GM06990 (cell line): ENCODE measurements around the gene ZNF205.

ENCODE experiments used
- DNase-seq: peaks from one replicate; pipeline ENCODE4 v3.0.0-alpha.2; 2011; ENCODE audit not compliant: insufficient read length; ENCODE audit errors: extremely low read depth
- H3K27me3 ChIP-seq: replicated peaks from 2 replicates; pipeline ENCODE4 v1.6.0; 2011; ENCODE audit warnings: low read length; ENCODE audit not compliant: control insufficient read depth, insufficient read depth
- H3K36me3 ChIP-seq: 2 replicates; pipeline ENCODE4 v1.5.1; 2011; ENCODE audit warnings: low read length; ENCODE audit not compliant: control insufficient read depth, insufficient read depth
- H3K4me3 ChIP-seq: replicated peaks from 2 replicates; pipeline ENCODE4 v1.5.1; 2011; ENCODE audit warnings: low read depth, mild to moderate bottlenecking, control low read depth, low read length
- TF ChIP-seq, protein P1 (sequence below): IDR thresholded peaks from 2 replicates; pipeline ENCODE4 v1.5.1; 2011; ENCODE audit warnings: low read length, control low read depth, mild to moderate bottlenecking, inconsistent platforms; ENCODE audit not compliant: insufficient read depth, poor library complexity, severe bottlenecking

ZNF205 gene

DNA sequence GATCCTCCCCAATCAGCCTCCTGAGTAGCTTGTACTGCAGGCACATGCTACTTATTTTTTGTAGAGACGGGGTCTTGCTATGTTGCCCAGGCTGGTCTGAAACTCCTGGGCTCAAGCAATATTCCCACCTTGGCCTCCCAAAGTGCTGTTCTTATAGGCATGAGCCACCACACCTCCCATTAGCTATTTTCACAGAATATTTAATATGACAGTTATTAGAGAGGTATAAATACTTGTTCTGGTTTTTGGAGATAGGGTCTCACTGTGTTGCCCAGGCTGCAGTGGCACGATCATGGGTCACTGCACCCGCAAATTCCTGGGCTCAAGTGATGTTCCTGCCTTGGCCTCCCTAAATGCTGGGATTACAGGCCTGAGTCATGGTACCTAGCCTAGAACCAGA, 43.6 kb downstream of the ZNF205 start:
- DNase-seq = no peak
- H3K36me3 ChIP-seq = no peaks in the 10 kb centered on the region
- H3K27me3 ChIP-seq = no peaks in the 10 kb centered on the region; the same call in 1 of the 2 replicates
- no peak overlapping the region for H3K4me3 ChIP-seq
- TF ChIP-seq, protein P1, sequence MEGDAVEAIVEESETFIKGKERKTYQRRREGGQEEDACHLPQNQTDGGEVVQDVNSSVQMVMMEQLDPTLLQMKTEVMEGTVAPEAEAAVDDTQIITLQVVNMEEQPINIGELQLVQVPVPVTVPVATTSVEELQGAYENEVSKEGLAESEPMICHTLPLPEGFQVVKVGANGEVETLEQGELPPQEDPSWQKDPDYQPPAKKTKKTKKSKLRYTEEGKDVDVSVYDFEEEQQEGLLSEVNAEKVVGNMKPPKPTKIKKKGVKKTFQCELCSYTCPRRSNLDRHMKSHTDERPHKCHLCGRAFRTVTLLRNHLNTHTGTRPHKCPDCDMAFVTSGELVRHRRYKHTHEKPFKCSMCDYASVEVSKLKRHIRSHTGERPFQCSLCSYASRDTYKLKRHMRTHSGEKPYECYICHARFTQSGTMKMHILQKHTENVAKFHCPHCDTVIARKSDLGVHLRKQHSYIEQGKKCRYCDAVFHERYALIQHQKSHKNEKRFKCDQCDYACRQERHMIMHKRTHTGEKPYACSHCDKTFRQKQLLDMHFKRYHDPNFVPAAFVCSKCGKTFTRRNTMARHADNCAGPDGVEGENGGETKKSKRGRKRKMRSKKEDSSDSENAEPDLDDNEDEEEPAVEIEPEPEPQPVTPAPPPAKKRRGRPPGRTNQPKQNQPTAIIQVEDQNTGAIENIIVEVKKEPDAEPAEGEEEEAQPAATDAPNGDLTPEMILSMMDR = no peak

DNA sequence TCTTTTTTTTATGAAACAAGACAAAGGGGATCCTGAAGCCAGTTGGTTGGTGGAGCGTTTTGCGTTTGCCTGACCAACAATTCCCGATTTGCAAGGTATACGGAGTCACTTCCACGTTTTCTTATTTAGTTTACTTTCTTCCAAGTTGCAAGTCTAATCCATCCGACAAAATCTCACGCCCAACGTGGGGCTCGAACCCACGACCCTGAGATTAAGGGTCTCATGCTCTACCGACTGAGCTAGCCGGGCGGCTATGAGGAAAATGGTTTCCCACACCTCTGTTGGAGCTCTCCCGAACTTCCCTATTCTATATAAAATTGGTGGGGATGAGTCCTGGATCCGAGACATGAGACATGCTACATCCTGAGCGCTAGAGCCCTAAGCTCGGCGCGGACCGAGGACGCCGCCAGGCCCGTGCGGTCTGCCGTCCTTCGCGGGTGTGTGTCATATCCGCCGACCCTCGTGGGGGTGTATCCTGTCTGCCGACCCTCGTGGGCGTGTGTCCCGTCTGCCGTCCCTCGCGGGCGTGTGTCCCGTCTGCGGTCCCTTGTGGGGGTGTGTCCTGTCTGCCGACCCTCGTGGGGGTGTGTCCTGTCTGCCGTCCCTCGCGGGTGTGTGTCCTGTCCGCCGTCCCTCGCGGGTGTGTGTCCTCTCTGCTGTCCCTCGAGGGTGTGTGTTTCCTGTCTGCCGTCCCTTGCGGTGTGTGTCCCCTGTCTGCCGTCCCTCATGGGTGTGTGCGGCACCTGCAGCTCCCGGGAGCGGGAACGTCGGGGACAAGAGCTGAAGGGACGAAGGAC, 45.0 kb downstream of the ZNF205 start:
- peak overlapping the region; percentile 65 for H3K4me3 ChIP-seq
- H3K27me3 ChIP-seq = no peaks in the 10 kb centered on the region; the same call in 1 of the 2 replicates
- DNase-seq = peak; percentile 76
- no peaks in the 10 kb centered on the region for H3K36me3 ChIP-seq
- TF ChIP-seq, protein P1 = no peak

DNA sequence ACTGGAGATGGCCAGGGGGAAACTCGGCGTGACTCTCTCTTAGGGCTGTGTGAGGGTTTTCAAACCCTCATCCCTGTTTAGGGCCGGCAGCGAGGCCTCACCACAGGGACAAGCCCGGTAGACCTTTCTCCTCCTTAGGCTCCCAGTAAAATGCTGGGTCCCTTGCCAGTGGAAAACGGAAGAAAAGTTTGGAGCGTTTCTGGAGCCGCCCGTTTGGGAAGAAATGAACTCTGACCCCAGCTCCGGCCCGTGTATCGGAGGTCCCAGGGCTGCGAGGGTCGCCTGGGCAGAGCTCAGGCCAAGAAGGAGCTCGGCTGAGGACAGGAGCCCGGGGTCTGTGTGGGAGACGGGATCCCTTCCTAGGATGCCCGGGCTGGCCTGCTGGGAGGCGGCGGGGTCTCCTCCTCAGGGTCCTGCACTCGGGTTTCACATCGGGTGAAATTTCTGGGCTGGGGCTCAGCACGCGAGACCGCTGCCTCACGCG, 45.7 kb downstream of the ZNF205 start:
- no peak for DNase-seq
- TF ChIP-seq, protein P1 = no peak
- H3K27me3 ChIP-seq = no peaks in the 10 kb centered on the region; the same call in 1 of the 2 replicates
- H3K4me3 ChIP-seq = peak overlapping the region; percentile 65
- H3K36me3 ChIP-seq = no peaks in the 10 kb centered on the region

DNA sequence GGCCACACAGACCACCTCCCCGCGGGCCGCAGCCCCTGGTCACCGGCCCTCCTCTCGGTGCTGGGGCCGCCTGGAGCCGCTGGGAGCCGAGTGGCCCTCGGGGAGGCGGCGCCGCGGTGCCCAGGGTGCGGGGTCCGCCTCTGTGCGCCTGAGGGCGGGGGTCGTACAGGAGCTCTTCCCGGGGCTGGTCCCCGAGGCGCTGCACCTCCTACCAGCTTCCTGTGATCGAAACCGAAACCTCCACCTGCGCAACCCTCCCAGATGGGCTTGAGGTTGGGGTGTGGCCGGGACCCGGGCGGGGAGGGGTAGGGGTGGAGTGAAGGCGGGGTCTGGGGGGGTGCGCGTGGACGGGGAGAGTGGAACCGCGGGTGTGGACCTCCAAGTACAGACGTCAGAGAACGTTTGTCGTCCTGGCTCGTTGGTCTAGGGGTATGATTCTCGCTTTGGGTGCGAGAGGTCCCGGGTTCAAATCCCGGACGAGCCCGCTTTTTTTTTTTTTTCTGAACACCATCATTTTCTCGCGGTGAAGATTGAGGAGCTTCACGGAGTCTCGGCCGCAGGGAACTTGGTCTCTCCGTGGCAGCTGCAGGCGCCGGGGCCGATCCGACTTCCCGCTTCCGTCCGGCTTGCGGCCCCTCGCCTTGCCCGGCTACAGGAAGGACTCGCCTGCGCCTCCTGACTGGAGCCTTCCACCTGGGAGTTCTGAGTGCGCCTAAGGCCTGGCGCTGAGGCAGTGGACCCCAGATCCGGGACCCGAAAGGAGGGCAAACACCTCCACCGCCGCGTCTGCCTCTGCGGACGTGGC, 46.3 kb downstream of the ZNF205 start:
- H3K4me3 ChIP-seq = peak overlapping the region; percentile 65
- H3K27me3 ChIP-seq = no peaks in the 10 kb centered on the region; the same call in 1 of the 2 replicates
- no peaks in the 10 kb centered on the region for H3K36me3 ChIP-seq
- TF ChIP-seq, protein P1 = no peak
- peak; percentile 92 for DNase-seq

DNA sequence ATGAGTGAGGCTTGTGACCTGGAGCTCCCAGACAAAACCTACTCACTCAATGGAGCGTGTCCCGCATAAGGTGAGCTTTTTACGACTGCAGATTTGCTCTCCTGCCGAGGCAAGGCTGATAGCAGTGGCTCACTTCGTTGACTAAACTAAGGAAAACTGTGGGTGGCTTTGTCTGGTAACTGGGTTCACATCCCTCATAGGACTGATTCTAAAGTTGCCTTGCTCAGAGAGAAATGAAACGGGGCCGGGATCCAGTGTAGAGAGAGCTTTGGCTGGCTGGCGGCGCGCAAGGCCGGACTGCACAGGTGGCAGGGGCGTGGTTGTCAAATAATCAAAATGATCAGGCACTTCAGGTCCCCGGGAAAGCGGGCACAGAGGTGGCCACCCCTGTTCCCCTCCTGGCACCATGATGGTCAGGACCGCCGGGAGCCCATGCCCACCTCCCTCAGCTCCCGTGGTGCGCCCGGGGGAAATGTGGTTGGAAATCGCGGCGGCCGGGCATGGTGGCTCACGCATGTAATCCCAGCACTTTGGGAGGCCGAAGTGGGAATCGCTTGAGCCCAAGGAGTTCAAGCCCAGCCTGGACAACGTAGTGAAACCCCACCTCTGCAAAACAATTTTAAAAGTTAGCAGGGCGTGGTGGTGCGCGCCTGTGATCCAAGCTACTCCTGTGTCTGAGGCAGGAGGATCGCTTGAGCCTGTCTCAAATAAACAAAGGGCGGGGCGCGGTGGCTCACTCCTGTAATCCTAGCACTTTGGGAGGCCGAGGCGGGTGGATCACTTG, 49.0 kb downstream of the ZNF205 start:
- TF ChIP-seq, protein P1 = no peak
- H3K27me3 ChIP-seq = no peaks in the 10 kb centered on the region; the same call in 1 of the 2 replicates
- no peak overlapping the region for H3K4me3 ChIP-seq
- DNase-seq = no peak
- no peaks in the 10 kb centered on the region for H3K36me3 ChIP-seq
